Measurements from ENCODE around the gene ABCC8.

- no peak for TF ChIP-seq TCF7 (CRISPR knock-in tag; IDR thresholded peaks at IDR 0.05; ENCODE audit: low read depth)
- TF ChIP-seq CTCF (IDR thresholded peaks at IDR 0.05): no peak
- TF ChIP-seq ZNF121 (CRISPR knock-in tag; IDR thresholded peaks at IDR 0.05): no peak
These were observed 45.5 kb downstream of the ABCC8 start for GRCh38 chr11:17431139-17431538.

Measured in WTC11 (cell line).